Loucy (cell line): ENCODE results near the gene NDRG2.

Experiments used
- CTCF ChIP-seq: fragments of 200-600 bp; sonication (generic); conservative IDR thresholded peaks from 2 replicates; pipeline ENCODE4 v1.5.1; 2014; ENCODE audit warnings: mild to moderate bottlenecking, antibody characterized with exemption, low read length
- EZH2phosphoT487 ChIP-seq: fragments of 200-600 bp; IDR thresholded peaks from 2 replicates; pipeline ENCODE4 v1.6.1; 2018; ENCODE audit warnings: antibody characterized with exemption, mild to moderate bottlenecking, moderate library complexity, borderline replicate concordance

GRCh38 chr14:21016413-21017190 lies 8.3 kb downstream of the NDRG2 start:
- TF ChIP-seq CTCF (no peak), EZH2phosphoT487 (no peak)
